Measurements from ENCODE around the gene UBB. TPM values are rescaled to one million over a fixed set of nuclear protein-coding genes. Genes with fewer than 3 reads are reported as not detected.

UBB gene
- total RNA-seq = 1,044 and 1,408 TPM in 2 replicates

GRCh38 chr17:16380640-16381495 lies at the start of gene UBB:
UBB (plus strand) TSS chr17:16381091; CDS start chr17:16381908, 817 bp downstream.

GRCh38 chr17:16353317-16354174 lies 27.3 kb upstream of the UBB start, which contains the start of gene CENPV:
CENPV (minus strand) TSS chr17:16353469; CDS start chr17:16353436, 33 bp downstream.

GRCh38 chr17:16415031-16415924 lies 34.4 kb downstream of the UBB start, which contains the start of gene TRPV2:
TRPV2 (plus strand) TSS chr17:16415571; CDS start chr17:16417669, 2,098 bp downstream.

Other genes with a start within 250 kb of the UBB start
- 73.0 and 104 TPM in 2 replicates for gene NCOR1, start 165.6 kb upstream of the UBB start, total RNA-seq
- gene PIGL, start 163.9 kb upstream of the UBB start, total RNA-seq = 19.3 and 37.0 TPM in 2 replicates
- gene CENPV, start 27.6 kb upstream of the UBB start, total RNA-seq = 14.6 and 63.5 TPM in 2 replicates
- gene TRPV2, start 34.5 kb downstream of the UBB start, total RNA-seq = 16.9 and 115 TPM in 2 replicates
- 0.13 TPM in 1 of 2 replicates, not detected in the other for gene LRRC75A, start 111.1 kb downstream of the UBB start, total RNA-seq
- 5.0 and 10.9 TPM in 2 replicates for gene ZNF287, start 188.1 kb downstream of the UBB start, total RNA-seq

Measured in epithelial cell of alveolus of lung (primary cell).